WTC11 (cell line): Measurements from ENCODE around the gene RAP1GAP. TPM values are rescaled to one million over a fixed set of nuclear protein-coding genes. Genes with fewer than 3 reads are reported as not detected.

Experiments
- ATAC-seq: fragments of 200-7000 bp; cut with Tn5 transposase; 2 replicates; pipeline ENCODE4 v1.10.0; 2021; ENCODE audit warnings: mild to moderate bottlenecking, moderate library complexity
- CTCF ChIA-PET: fragments of 300-600 bp; sonication (Branson Sonifier 250); formaldehyde crosslinking; loops from one replicate; lab custom pipeline; 2021; ENCODE audit warnings: antibody characterized with exemption; lab: Charles Lee
- POLR2A ChIA-PET: fragments of 350-600 bp; sonication (Branson Sonifier 250); formaldehyde crosslinking; loops from one replicate; lab custom pipeline; 2021; ENCODE audit warnings: antibody characterized with exemption; lab: Charles Lee
- DNase-seq: peaks from one replicate; pipeline ENCODE4 v3.0.0; 2021; ENCODE audit warnings: low spot score
- H3K27ac Mint-ChIP-seq: 2 replicates; pipeline ENCODE4 v1.8.0; 2021; ENCODE audit warnings: mixed read lengths
- H3K27me3 Mint-ChIP-seq: 2 replicates; pipeline ENCODE4 v1.8.0; 2021; ENCODE audit warnings: low read depth, mild to moderate bottlenecking, moderate library complexity, mixed read lengths
- H3K36me3 Mint-ChIP-seq: 2 replicates; pipeline ENCODE4 v1.8.0; 2021; ENCODE audit warnings: mixed read lengths
- H3K4me1 Mint-ChIP-seq: 2 replicates; pipeline ENCODE4 v1.8.0; 2022; ENCODE audit warnings: mixed read lengths
- H3K4me3 Mint-ChIP-seq: 2 replicates; pipeline ENCODE4 v1.8.0; 2021; ENCODE audit warnings: mild to moderate bottlenecking, moderate library complexity, mixed read lengths
- H3K9me3 Mint-ChIP-seq: 2 replicates; pipeline ENCODE4 v1.8.0; 2021; ENCODE audit warnings: mixed read lengths
- ETV6 ChIP-seq: sonication (generic); formaldehyde crosslinking; IDR thresholded peaks from 2 replicates; pipeline ENCODE4 v1.8.1; 2022; ENCODE audit warnings: mild to moderate bottlenecking, missing genetic modification reagents
- FOXJ3 ChIP-seq: sonication (generic); formaldehyde crosslinking; IDR thresholded peaks from 2 replicates; pipeline ENCODE4 v1.9.0; 2021; ENCODE audit warnings: missing genetic modification reagents, mild to moderate bottlenecking, borderline replicate concordance
- FOXK1 ChIP-seq: sonication (generic); formaldehyde crosslinking; IDR thresholded peaks from 2 replicates; pipeline ENCODE4 v1.8.0; 2022; ENCODE audit warnings: mild to moderate bottlenecking, moderate library complexity, missing genetic modification reagents
- GABPB1 ChIP-seq: sonication (generic); formaldehyde crosslinking; IDR thresholded peaks from 2 replicates; pipeline ENCODE4 v1.8.1; 2023; ENCODE audit warnings: mild to moderate bottlenecking, missing genetic modification reagents
- GRHL2 ChIP-seq: fragments of 250-450 bp; sonication (Bioruptor Pico); IDR thresholded peaks from 2 replicates; pipeline ENCODE4 v1.8.0; 2022; ENCODE audit warnings: mild to moderate bottlenecking, moderate library complexity; ENCODE audit not compliant: insufficient replicate concordance, severe bottlenecking
- GTF2I ChIP-seq: fragments of 250-450 bp; sonication (Bioruptor Pico); conservative IDR thresholded peaks from 2 replicates; pipeline ENCODE4 v1.4.0; 2021; ENCODE audit warnings: mild to moderate bottlenecking
- HMGXB4 ChIP-seq: sonication (generic); formaldehyde crosslinking; IDR thresholded peaks from 2 replicates; pipeline ENCODE4 v1.8.1; 2023; ENCODE audit warnings: mild to moderate bottlenecking, moderate library complexity, missing genetic modification reagents
- IRF1 ChIP-seq: sonication (generic); formaldehyde crosslinking; IDR thresholded peaks from 2 replicates; pipeline ENCODE4 v1.8.0; 2023; ENCODE audit warnings: missing genetic modification reagents
- IRF2 ChIP-seq: sonication (generic); formaldehyde crosslinking; IDR thresholded peaks from 2 replicates; pipeline ENCODE4 v1.8.0; 2022; ENCODE audit warnings: low read depth, missing genetic modification reagents, borderline replicate concordance
- MAX ChIP-seq: sonication (generic); formaldehyde crosslinking; IDR thresholded peaks from 2 replicates; pipeline ENCODE4 v1.8.0; 2022; ENCODE audit warnings: mild to moderate bottlenecking, missing genetic modification reagents
- NFYB ChIP-seq: sonication (generic); formaldehyde crosslinking; conservative IDR thresholded peaks from 2 replicates; pipeline ENCODE4 v1.8.0; 2022; ENCODE audit warnings: low read depth, missing genetic modification reagents
- NR2C2 ChIP-seq: sonication (generic); formaldehyde crosslinking; IDR thresholded peaks from 2 replicates; pipeline ENCODE4 v1.8.0; 2022; ENCODE audit warnings: mild to moderate bottlenecking, missing genetic modification reagents
- OVOL2 ChIP-seq: fragments of 250-450 bp; sonication (Bioruptor Pico); IDR thresholded peaks from 2 replicates; pipeline ENCODE4 v1.9.0; 2021; ENCODE audit warnings: mild to moderate bottlenecking, borderline replicate concordance
- PREB ChIP-seq: sonication (generic); formaldehyde crosslinking; IDR thresholded peaks from 2 replicates; pipeline ENCODE4 v1.8.1; 2022; ENCODE audit warnings: mild to moderate bottlenecking, missing genetic modification reagents, moderate library complexity, borderline replicate concordance
- PRRX2 ChIP-seq: fragments of 250-450 bp; sonication (Bioruptor Pico); IDR thresholded peaks from 2 replicates; pipeline ENCODE4 v1.8.0; 2021; ENCODE audit warnings: mild to moderate bottlenecking
- SMAD3 ChIP-seq: sonication (generic); formaldehyde crosslinking; IDR thresholded peaks from 2 replicates; pipeline ENCODE4 v1.8.0; 2022; ENCODE audit warnings: missing genetic modification reagents, mild to moderate bottlenecking, borderline replicate concordance
- SP1 ChIP-seq: sonication (generic); formaldehyde crosslinking; conservative IDR thresholded peaks from 2 replicates; pipeline ENCODE4 v1.8.1; 2022; ENCODE audit warnings: missing genetic modification reagents
- TP53 ChIP-seq: sonication (generic); formaldehyde crosslinking; IDR thresholded peaks from 2 replicates; pipeline ENCODE4 v1.8.1; 2023; ENCODE audit warnings: mild to moderate bottlenecking, missing genetic modification reagents
- USF2 ChIP-seq: sonication (generic); formaldehyde crosslinking; IDR thresholded peaks from 2 replicates; pipeline ENCODE4 v1.8.1; 2023; ENCODE audit warnings: mild to moderate bottlenecking, missing genetic modification reagents, moderate library complexity
- ZBTB43 ChIP-seq: sonication (generic); formaldehyde crosslinking; IDR thresholded peaks from 2 replicates; pipeline ENCODE4 v1.8.1; 2023; ENCODE audit warnings: mild to moderate bottlenecking, missing genetic modification reagents
- ZNF121 ChIP-seq: sonication (generic); formaldehyde crosslinking; IDR thresholded peaks from 2 replicates; pipeline ENCODE4 v1.8.0; 2023; ENCODE audit warnings: missing genetic modification reagents
- ZNF232 ChIP-seq: sonication (generic); formaldehyde crosslinking; IDR thresholded peaks from 2 replicates; pipeline ENCODE4 v1.8.0; 2022; ENCODE audit warnings: mild to moderate bottlenecking, missing genetic modification reagents
- ZNF281 ChIP-seq: sonication (generic); formaldehyde crosslinking; IDR thresholded peaks from 2 replicates; pipeline ENCODE4 v1.8.0; 2023; ENCODE audit warnings: mild to moderate bottlenecking, missing genetic modification reagents
- ZNF423 ChIP-seq: fragments of 250-450 bp; sonication (Bioruptor Pico); IDR thresholded peaks from 2 replicates; pipeline ENCODE4 v2.1.2; 2022; ENCODE audit warnings: mild to moderate bottlenecking, moderate library complexity
- total RNA-seq: library from RNA; stranded (reverse); gene quantifications from 3 replicates; pipeline ENCODE4 v1.2.3, GENCODE V29; 2021

Gene RAP1GAP
- total RNA-seq, 1 experiment from 2014 or later, result 7.6 TPM

- H3K4me1 Mint-ChIP-seq, result peaks cover 17% of the 10 kb centered on the region
- H3K27ac Mint-ChIP-seq, result no peak overlapping the region
- DNase-seq (peak; percentile 91), ATAC-seq (peak; percentile 83)
- no peaks in the 10 kb centered on the region for H3K36me3 Mint-ChIP-seq
- ChIA-PET POLR2A (no interaction called here), CTCF (interaction anchor here (0.6 to 1.9 kb wide), 4 partner anchors 8 to 381 kb away, joined by 3 to 9 read pairs (median 5); no protein-coding TSS in a partner anchor)
- no peak overlapping the region for H3K4me3 Mint-ChIP-seq
- no peaks in the 10 kb centered on the region for H3K9me3 Mint-ChIP-seq
- peaks cover 12% of the 10 kb centered on the region for H3K27me3 Mint-ChIP-seq
- TF ChIP-seq IRF2 (CRISPR knock-in tag) (0 out of 2 replicates have a peak, but pooled peaks have one; percentile 82), OVOL2 (no peak), GABPB1 (CRISPR knock-in tag) (no peak), MAX (CRISPR knock-in tag) (peak; percentile 76; the same call in 1 of the 2 replicates), FOXJ3 (CRISPR knock-in tag) (no peak), ZNF423 (CRISPR knock-in tag) (no peak), ZNF232 (peak; percentile 96), NFYB (CRISPR knock-in tag) (no peak), GRHL2 (CRISPR knock-in tag) (no peak), USF2 (CRISPR knock-in tag) (no peak), HMGXB4 (CRISPR knock-in tag) (no peak), FOXK1 (peak; percentile 81), ZNF281 (CRISPR knock-in tag) (peak; percentile 83; the same call in 1 of the 2 replicates), IRF1 (CRISPR knock-in tag) (peak; percentile 89), PRRX2 (CRISPR knock-in tag) (no peak), TP53 (CRISPR knock-in tag) (no peak), SMAD3 (CRISPR knock-in tag) (peak; percentile 90; the same call in 1 of the 2 replicates), ZNF121 (CRISPR knock-in tag) (peak; percentile 61; the same call in 1 of the 2 replicates), ZBTB43 (0 out of 2 replicates have a peak, but pooled peaks have one; percentile 61), ETV6 (CRISPR knock-in tag) (peak; percentile 97), PREB (CRISPR knock-in tag) (no peak), GTF2I (CRISPR knock-in tag) (peak; percentile 89), SP1 (CRISPR knock-in tag) (peak; percentile 89), NR2C2 (peak; percentile 74; the same call in 1 of the 2 replicates)
These were observed 21.5 kb downstream of the RAP1GAP start for GRCh38 chr1:21647431-21648351.
